KG1 (cell line): ENCODE results near the gene RGS7.
"Not testable (repeated sequence)": the region's sequence is repeated elsewhere in the genome, so short reads cannot be mapped to it uniquely, and the experiment has no call there.

Experiments used
- DNase-seq: peaks from one replicate; lab custom pipeline; 2025; lab: John Stamatoyannopoulos, UW

Gene RGS7

GRCh38 chr1:241208910-241209379, 148.1 kb downstream of the RGS7 start:
- no peak for DNase-seq

- DNase-seq: no peak
These were observed 153.2 kb downstream of the RGS7 start for GRCh38 chr1:241203817-241204216.

- no peak for DNase-seq
These were observed 154.6 kb downstream of the RGS7 start for GRCh38 chr1:241202401-241202800.

- DNase-seq: no peak
These were observed 170.3 kb downstream of the RGS7 start for GRCh38 chr1:241186716-241187115.

- no peak for DNase-seq
These were observed 175.0 kb downstream of the RGS7 start for GRCh38 chr1:241181971-241182370.

- DNase-seq: no peak
These were observed 175.5 kb downstream of the RGS7 start for GRCh38 chr1:241181471-241181870.

- no peak for DNase-seq
These were observed 176.4 kb downstream of the RGS7 start for GRCh38 chr1:241180569-241180968.

GRCh38 chr1:241177660-241178059, 179.3 kb downstream of the RGS7 start:
- DNase-seq: no peak

- no peak for DNase-seq
These were observed 184.5 kb downstream of the RGS7 start for GRCh38 chr1:241172486-241172885.

- DNase-seq: no peak
These were observed 185.0 kb downstream of the RGS7 start for GRCh38 chr1:241171991-241172390.

GRCh38 chr1:241167121-241167630, 189.8 kb downstream of the RGS7 start:
- no peak for DNase-seq

GRCh38 chr1:241166625-241167024, 190.4 kb downstream of the RGS7 start:
- DNase-seq: no peak

- DNase-seq: not testable (repeated sequence)
These were observed 191.7 kb downstream of the RGS7 start for GRCh38 chr1:241165256-241165655.

- DNase-seq: no peak
These were observed 193.6 kb downstream of the RGS7 start for GRCh38 chr1:241163363-241163762.

GRCh38 chr1:241161188-241161689, 195.8 kb downstream of the RGS7 start:
- DNase-seq: no peak

GRCh38 chr1:241157435-241157834, 199.6 kb downstream of the RGS7 start:
- no peak for DNase-seq

GRCh38 chr1:241156231-241156965, 200.6 kb downstream of the RGS7 start:
- no peak for DNase-seq

GRCh38 chr1:241145881-241146280, 211.1 kb downstream of the RGS7 start:
- DNase-seq: no peak

GRCh38 chr1:241143765-241144442, 213.1 kb downstream of the RGS7 start:
- DNase-seq: no peak

- DNase-seq: no peak
These were observed 214.5 kb downstream of the RGS7 start for GRCh38 chr1:241142493-241142892.

GRCh38 chr1:241141646-241142045, 215.4 kb downstream of the RGS7 start:
- DNase-seq: not testable (repeated sequence)

- DNase-seq: no peak
These were observed 216.3 kb downstream of the RGS7 start for GRCh38 chr1:241140670-241141069.

- no peak for DNase-seq
These were observed 218.0 kb downstream of the RGS7 start for GRCh38 chr1:241139047-241139446.
